ENCODE results near the gene GZF1. TPM values are rescaled to one million over a fixed set of nuclear protein-coding genes. Genes with fewer than 3 reads are reported as not detected.

The GZF1 gene
- total RNA-seq, 5 donors from 2014 or later (not counting 1 experiment from before 2014, with no cell fraction given): 10.2 to 35.1 (median 13.1) TPM

DNA sequence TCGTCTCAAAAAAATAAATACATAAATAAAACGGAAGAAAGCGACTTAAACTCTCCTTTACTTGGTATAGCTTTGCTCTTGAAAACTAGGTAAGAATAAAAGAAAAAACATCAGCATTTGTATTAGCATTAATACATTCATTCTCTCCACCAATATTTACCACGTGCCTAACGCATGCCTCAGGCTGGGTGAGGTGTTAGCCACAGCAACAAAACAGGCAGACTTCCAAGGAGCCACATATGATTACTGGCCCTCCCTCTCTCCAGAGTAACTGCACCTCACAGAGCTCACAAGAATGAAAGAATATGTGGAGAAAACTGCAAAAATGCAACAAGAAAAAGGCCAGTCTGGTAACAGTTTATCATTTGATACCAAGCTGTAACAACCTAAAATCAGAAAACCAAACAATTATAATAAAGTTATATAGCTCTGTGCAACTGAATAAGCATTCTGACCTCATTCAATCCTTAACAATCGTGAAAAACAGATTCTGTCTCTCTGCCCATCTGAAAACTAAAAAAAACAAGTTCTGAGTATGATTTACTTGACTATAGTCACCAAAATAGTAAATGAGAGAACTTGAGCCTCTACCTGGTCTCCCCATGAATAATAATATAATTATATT, 54.1 kb downstream of the GZF1 start:
- peaks cover 5% of the 10 kb centered on the region for H3K36me3 Mint-ChIP-seq
- peak overlapping the region in 1 of 2 donors; percentile 52 for H3K27ac Mint-ChIP-seq
- peaks cover 50 to 66% (median 58%) of the 10 kb centered on the region in 3 donors for H3K4me1 Mint-ChIP-seq
- Histone ChIP-seq H3K36me3 (ENCODE audit: control insufficient read depth in 2 of 2, extremely low read depth in 1 of 2, insufficient read depth in 1 of 2, low read length in 1 of 2) (no peaks in the 10 kb centered on the region), H3K27me3 (replicated peaks in 1 of 2; ENCODE audit: control insufficient read depth in 2 of 2, extremely low read depth in 1 of 2, insufficient read depth in 2 of 2, low read length in 1 of 2) (no peaks in the 10 kb centered on the region), H3K9me3 (no peaks in the 10 kb centered on the region), H3K4me1 (ENCODE audit: control insufficient read depth in 1 of 2, extremely low read depth in 1 of 2, insufficient read depth in 2 of 2, low read length in 2 of 2) (peaks cover 11 to 22% of the 10 kb centered on the region in 2 experiments), H3K27ac (ENCODE audit: low read length) (peak overlapping the region; percentile 15), H3K4me3 (ENCODE audit: control insufficient read depth in 1 of 2, extremely low read depth in 1 of 2, low read length in 1 of 2) (no peak overlapping the region)
- no CpG with 5 or more reads among the region's 6 CpGs for WGBS (ENCODE audit: insufficient coverage)
- H3K27me3 Mint-ChIP-seq: no peaks in the 10 kb centered on the region
- ATAC-seq (replicated peaks in 1 of 4) (no peak), DNase-seq (peak in 9 of 35 experiments; percentile 3 to 60 (median 11))
- ChIA-PET POLR2A (no interaction called here), CTCF (interaction anchor here (1.0 to 1.7 kb wide), 2 partner anchors 66 kb away, joined by 4 to 7 read pairs; no protein-coding TSS in a partner anchor)
- no peaks in the 10 kb centered on the region for H3K9me3 Mint-ChIP-seq
- peak overlapping the region in 1 of 3 donors; percentile 24 for H3K4me3 Mint-ChIP-seq

DNA sequence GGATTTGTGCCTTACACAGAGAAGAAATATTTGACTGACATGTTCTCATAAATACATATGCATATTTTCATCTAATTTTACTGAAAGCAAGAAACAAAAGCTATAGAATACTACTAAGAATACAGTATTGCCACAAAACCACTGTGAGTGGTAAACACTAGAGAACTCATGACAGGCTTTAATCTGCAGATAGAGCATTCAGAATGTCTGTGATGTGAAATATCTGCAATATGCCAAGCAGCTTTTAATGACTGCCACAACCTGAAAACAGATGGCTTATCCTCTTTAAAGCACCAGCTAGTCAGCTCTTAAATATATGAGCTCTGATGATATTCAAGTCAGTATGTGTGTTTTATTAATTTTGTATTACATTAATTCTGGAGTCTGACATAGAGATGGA, 55.9 kb downstream of the GZF1 start:
- Mint-ChIP-seq H3K4me3 (no peak overlapping the region), H3K9me3 (no peaks in the 10 kb centered on the region), H3K27me3 (no peaks in the 10 kb centered on the region), H3K36me3 (peaks cover 5% of the 10 kb centered on the region), H3K27ac (peak overlapping the region; percentile 61 to 81), H3K4me1 (peaks cover 54 to 68% (median 55%) of the 10 kb centered on the region in 3 donors)
- ATAC-seq (replicated peaks in 1 of 4) (no peak), DNase-seq (no peak)
- Histone ChIP-seq H3K27ac (ENCODE audit: low read length) (no peak overlapping the region), H3K27me3 (replicated peaks in 1 of 2; ENCODE audit: control insufficient read depth in 2 of 2, extremely low read depth in 1 of 2, insufficient read depth in 2 of 2, low read length in 1 of 2) (no peaks in the 10 kb centered on the region), H3K4me1 (ENCODE audit: control insufficient read depth in 1 of 2, extremely low read depth in 1 of 2, insufficient read depth in 2 of 2, low read length in 2 of 2) (peaks cover 17 to 28% of the 10 kb centered on the region in 2 experiments), H3K36me3 (ENCODE audit: control insufficient read depth in 2 of 2, extremely low read depth in 1 of 2, insufficient read depth in 1 of 2, low read length in 1 of 2) (no peaks in the 10 kb centered on the region), H3K4me3 (ENCODE audit: control insufficient read depth in 1 of 2, extremely low read depth in 1 of 2, low read length in 1 of 2) (no peak overlapping the region), H3K9me3 (no peaks in the 10 kb centered on the region)
- ChIA-PET POLR2A (interaction anchor here in 1 of 2 donors (0.9 to 1.3 kb wide), 2 partner anchors 60 to 68 kb away, joined by 3 to 13 read pairs; partner anchors contain the start of gene NXT1), CTCF (interaction anchor here in 1 of 2 donors (2.5 kb wide), 1 partner anchor 68 kb away, joined by 18 read pairs; the partner anchor contains the start of gene NXT1)

DNA sequence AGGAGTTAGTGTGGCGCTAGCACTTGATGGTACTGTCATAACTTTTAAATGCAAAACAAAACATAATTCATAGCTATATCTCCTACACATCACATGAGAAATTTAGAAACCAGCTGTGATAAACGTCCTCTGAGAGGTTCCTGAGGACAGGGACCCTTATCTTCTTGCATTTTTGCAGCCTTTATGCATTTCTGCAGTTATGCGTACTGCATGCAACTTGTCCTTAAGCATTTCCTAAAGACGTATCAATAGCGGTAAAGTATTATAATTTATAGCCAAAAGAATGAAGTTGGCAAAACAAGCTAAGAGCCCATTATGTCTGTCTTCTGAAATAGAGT, 57.6 kb downstream of the GZF1 start:
- no peak for ATAC-seq (replicated peaks in 1 of 4)
- Mint-ChIP-seq H3K27me3 (peaks cover 0 to 2% of the 10 kb centered on the region in 2 donors), H3K4me3 (peak overlapping the region; percentile 89 to 93 (median 91)), H3K36me3 (peaks cover 5% of the 10 kb centered on the region), H3K9me3 (no peaks in the 10 kb centered on the region), H3K4me1 (peaks cover 45 to 69% (median 48%) of the 10 kb centered on the region in 3 donors), H3K27ac (peak overlapping the region; percentile 90)
- H3K36me3 ChIP-seq (ENCODE audit: control insufficient read depth in 2 of 2, extremely low read depth in 1 of 2, insufficient read depth in 1 of 2, low read length in 1 of 2): no peaks in the 10 kb centered on the region
- peaks cover 21 to 28% of the 10 kb centered on the region in 2 experiments for H3K4me1 ChIP-seq (ENCODE audit: control insufficient read depth in 1 of 2, extremely low read depth in 1 of 2, insufficient read depth in 2 of 2, low read length in 2 of 2)
- POLR2A ChIA-PET: interaction anchor here in 1 of 2 donors (0.8 kb wide), 1 partner anchor 69 kb away, joined by 3 read pairs; the partner anchor contains the start of gene NXT1
- peak overlapping the region; percentile 61 for H3K27ac ChIP-seq (ENCODE audit: low read length)
- 20% methylated on average over 2 of the region's 5 CpGs for WGBS (ENCODE audit: insufficient coverage)
- no peaks in the 10 kb centered on the region for H3K27me3 ChIP-seq (replicated peaks in 1 of 2; ENCODE audit: control insufficient read depth in 2 of 2, extremely low read depth in 1 of 2, insufficient read depth in 2 of 2, low read length in 1 of 2)
- no peaks in the 10 kb centered on the region for H3K9me3 ChIP-seq
- no peak for DNase-seq
- peak overlapping the region in 1 of 2 donors; percentile 98 for H3K4me3 ChIP-seq (ENCODE audit: control insufficient read depth in 1 of 2, extremely low read depth in 1 of 2, low read length in 1 of 2)
- CTCF ChIA-PET: interaction anchor here in 1 of 2 donors (1.3 kb wide), 1 partner anchor 22 kb away, joined by 3 read pairs; no protein-coding TSS in a partner anchor

DNA sequence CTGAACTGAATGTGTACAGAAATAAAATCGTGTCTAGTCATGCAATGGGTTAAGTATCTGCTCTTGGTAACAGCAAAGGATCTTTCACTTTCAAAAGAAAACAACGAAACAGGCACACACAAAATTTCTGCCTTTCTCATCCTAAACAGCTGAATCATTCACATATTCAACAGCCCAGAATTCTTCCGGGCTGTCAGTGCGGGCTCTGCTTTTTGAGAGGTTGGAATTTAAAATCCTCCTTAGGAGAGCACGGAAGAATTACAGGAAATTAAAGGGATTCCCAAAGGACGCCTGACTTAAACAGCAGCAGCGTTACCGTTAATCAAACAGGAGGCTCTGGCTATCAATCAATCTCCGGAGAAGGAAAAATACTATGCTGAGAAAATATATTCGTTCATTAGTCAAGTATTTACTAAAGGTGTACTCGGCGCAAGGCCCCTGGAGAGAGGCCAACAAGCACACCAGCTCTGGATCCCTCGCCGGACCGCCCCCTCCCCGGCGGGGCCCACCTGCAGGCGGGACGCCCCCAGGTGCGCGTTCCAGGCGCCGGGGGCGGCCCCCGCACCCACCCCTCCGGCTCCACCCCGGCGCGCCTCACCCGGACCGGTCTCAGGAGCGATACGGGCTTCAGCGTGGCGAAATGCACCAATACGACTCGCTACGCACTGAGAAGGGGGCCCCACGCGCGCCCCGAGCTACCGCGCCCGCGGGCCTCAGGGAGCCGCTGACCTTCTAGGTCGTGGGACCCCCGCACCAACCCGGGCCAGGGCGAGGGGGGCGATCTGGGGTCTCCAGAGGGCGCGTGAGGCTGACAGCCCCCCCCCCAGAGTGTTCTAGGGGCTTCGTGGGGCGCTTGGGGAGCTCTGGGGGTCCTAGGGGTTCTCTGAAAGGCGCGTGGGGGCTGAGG, 58.3 kb downstream of the GZF1 start:
- CTCF ChIA-PET: interaction anchor here (0.6 to 2.3 kb wide), 7 partner anchors 9 to 187 kb away, joined by 3 to 38 read pairs (median 4); partner anchors contain the start of gene NXT1 (in 1 of the 2)
- Histone ChIP-seq H3K27me3 (replicated peaks in 1 of 2; ENCODE audit: control insufficient read depth in 2 of 2, extremely low read depth in 1 of 2, insufficient read depth in 2 of 2, low read length in 1 of 2) (peaks cover 0 to 4% of the 10 kb centered on the region in 2 experiments), H3K36me3 (ENCODE audit: control insufficient read depth in 2 of 2, extremely low read depth in 1 of 2, insufficient read depth in 1 of 2, low read length in 1 of 2) (no peaks in the 10 kb centered on the region), H3K9me3 (no peaks in the 10 kb centered on the region), H3K4me3 (ENCODE audit: control insufficient read depth in 1 of 2, extremely low read depth in 1 of 2, low read length in 1 of 2) (peak overlapping the region; percentile 75 to 98), H3K4me1 (ENCODE audit: control insufficient read depth in 1 of 2, extremely low read depth in 1 of 2, insufficient read depth in 2 of 2, low read length in 2 of 2) (peaks cover 21 to 25% of the 10 kb centered on the region in 2 experiments), H3K27ac (ENCODE audit: low read length) (peak overlapping the region; percentile 66)
- DNase-seq (peak in 26 of 35 experiments; percentile 3 to 52 (median 21)), ATAC-seq (replicated peaks in 1 of 4) (peak in 3 of 4 experiments; percentile 15 to 24 (median 18))
- peaks cover 0 to 6% of the 10 kb centered on the region in 2 donors for H3K27me3 Mint-ChIP-seq
- no peaks in the 10 kb centered on the region for H3K9me3 Mint-ChIP-seq
- POLR2A ChIA-PET: interaction anchor here (0.6 to 2.6 kb wide), 5 partner anchors 13 to 162 kb away, joined by 3 to 17 read pairs (median 3); partner anchors contain the start of gene NXT1 (in 1 of the 2)
- peak overlapping the region; percentile 90 for H3K27ac Mint-ChIP-seq
- H3K36me3 Mint-ChIP-seq: peaks cover 5% of the 10 kb centered on the region
- 0% methylated on average over 45 of the region's 58 CpGs for WGBS (ENCODE audit: insufficient coverage)
- H3K4me3 Mint-ChIP-seq: peak overlapping the region; percentile 89 to 93 (median 91)
- H3K4me1 Mint-ChIP-seq: peaks cover 43 to 70% (median 48%) of the 10 kb centered on the region in 3 donors

DNA sequence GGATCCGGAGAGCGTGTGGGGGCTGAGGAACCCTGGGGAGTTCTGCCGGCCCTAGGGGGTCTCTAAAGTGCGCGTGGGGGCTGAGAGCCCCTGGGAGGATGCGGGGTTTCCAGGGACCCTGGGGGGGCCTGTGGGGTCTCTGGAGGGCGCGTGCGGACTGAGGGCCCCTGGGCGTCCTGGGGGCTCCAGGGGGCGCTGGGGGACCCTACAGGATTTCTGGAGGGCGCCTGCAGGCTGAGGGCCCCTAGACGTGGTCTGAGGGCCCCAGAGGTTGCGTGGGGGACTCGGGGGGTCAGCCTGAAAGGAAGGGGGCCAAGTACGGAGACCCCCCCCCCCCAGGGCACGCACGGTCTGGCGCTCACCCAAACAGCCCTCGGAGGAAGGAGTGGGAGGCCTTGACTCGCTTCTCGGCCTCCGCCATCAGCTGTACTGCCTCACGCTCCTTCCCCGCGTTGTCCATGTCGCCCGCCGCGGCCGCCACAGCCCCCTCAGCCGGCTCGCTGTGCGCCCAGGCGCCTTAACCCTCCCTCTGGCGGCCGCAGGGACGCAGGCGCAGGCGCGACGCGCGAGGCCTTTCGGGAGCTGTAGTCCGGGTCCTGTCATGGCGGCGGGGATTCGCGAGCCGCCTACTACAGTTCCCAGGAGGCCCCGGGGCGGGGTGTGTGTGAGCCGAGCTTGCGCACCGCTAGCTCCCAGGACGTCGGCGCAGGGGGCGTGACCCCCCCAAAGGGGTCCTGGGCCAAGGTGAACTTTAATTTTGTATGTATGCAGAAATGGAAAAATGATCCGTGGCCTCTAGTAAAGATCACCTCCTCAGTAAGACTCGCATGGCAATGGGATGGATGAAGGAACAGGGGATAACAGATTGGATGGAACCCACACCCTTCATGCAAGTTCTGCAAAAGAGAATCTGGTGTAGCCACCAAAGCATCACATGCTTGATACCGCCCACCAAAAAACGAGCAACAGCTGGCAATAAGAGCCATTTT, 59.3 kb downstream of the GZF1 start, which contains the start of gene NAPB:
Gene NAPB (minus strand): TSS at position 546 of the 989 bp plus-strand sequence. CDS start 86 bp downstream, at position 460.
- Mint-ChIP-seq H3K27ac (peak within 1 kb of the TSS; percentile 36 to 68), H3K4me3 (peak within 1 kb of the TSS; percentile 89 to 93 (median 91)), H3K4me1 (peaks cover 37 to 62% (median 40%) of the 10 kb centered on the region in 3 donors), H3K9me3 (no peaks in the 10 kb centered on the region), H3K36me3 (no peaks in the 10 kb centered on the region), H3K27me3 (peaks cover 0 to 6% of the 10 kb centered on the region in 2 donors)
- POLR2A ChIA-PET: interaction anchor here (0.6 to 2.6 kb wide), 7 partner anchors 14 to 824 kb away, joined by 3 to 17 read pairs (median 3); partner anchors contain the start of gene NXT1 (in 1 of the 2)
- Histone ChIP-seq H3K4me3 (ENCODE audit: control insufficient read depth in 1 of 2, extremely low read depth in 1 of 2, low read length in 1 of 2) (peak within 1 kb of the TSS; percentile 75 to 98), H3K27me3 (replicated peaks in 1 of 2; ENCODE audit: control insufficient read depth in 2 of 2, extremely low read depth in 1 of 2, insufficient read depth in 2 of 2, low read length in 1 of 2) (peaks cover 0 to 4% of the 10 kb centered on the region in 2 experiments), H3K9me3 (no peaks in the 10 kb centered on the region), H3K4me1 (ENCODE audit: control insufficient read depth in 1 of 2, extremely low read depth in 1 of 2, insufficient read depth in 2 of 2, low read length in 2 of 2) (peaks cover 17 to 21% of the 10 kb centered on the region in 2 experiments), H3K36me3 (ENCODE audit: control insufficient read depth in 2 of 2, extremely low read depth in 1 of 2, insufficient read depth in 1 of 2, low read length in 1 of 2) (no peaks in the 10 kb centered on the region), H3K27ac (ENCODE audit: low read length) (peak within 1 kb of the TSS; percentile 66)
- ATAC-seq (replicated peaks in 1 of 4) (peak; percentile 99), DNase-seq (peak; percentile 84 to 96 (median 91))
- under 1% methylated on average over 46 of the region's 64 CpGs for WGBS (ENCODE audit: insufficient coverage)
- CTCF ChIA-PET: interaction anchor here (0.6 to 2.3 kb wide), 8 partner anchors 10 to 186 kb away, joined by 3 to 38 read pairs (median 4); partner anchors contain the start of gene NXT1 (in 1 of the 2)
